Measurements from ENCODE around the gene EPOP.

- TF ChIP-seq CTCF (CRISPR knock-in tag; IDR thresholded peaks at IDR 0.05): no peak
- TF ChIP-seq RAD51 (IDR thresholded peaks at IDR 0.05; ENCODE audit: borderline replicate concordance): no peak
- TF ChIP-seq ZNF776 (CRISPR knock-in tag; IDR thresholded peaks at IDR 0.05): no peak
- no peak for TF ChIP-seq EP300 (IDR thresholded peaks at IDR 0.05; ENCODE audit: low read depth in 2 of 2, low read length in 2 of 2)
- no peak for TF ChIP-seq EP300 (CRISPR knock-in tag; IDR thresholded peaks at IDR 0.05; ENCODE audit: borderline replicate concordance)
- no peak for TF ChIP-seq ZZZ3 (CRISPR knock-in tag; IDR thresholded peaks at IDR 0.05; ENCODE audit: borderline replicate concordance)
- TF ChIP-seq ESRRA (CRISPR knock-in tag; IDR thresholded peaks at IDR 0.05; ENCODE audit: low read depth): no peak
- TF ChIP-seq, protein P1, sequence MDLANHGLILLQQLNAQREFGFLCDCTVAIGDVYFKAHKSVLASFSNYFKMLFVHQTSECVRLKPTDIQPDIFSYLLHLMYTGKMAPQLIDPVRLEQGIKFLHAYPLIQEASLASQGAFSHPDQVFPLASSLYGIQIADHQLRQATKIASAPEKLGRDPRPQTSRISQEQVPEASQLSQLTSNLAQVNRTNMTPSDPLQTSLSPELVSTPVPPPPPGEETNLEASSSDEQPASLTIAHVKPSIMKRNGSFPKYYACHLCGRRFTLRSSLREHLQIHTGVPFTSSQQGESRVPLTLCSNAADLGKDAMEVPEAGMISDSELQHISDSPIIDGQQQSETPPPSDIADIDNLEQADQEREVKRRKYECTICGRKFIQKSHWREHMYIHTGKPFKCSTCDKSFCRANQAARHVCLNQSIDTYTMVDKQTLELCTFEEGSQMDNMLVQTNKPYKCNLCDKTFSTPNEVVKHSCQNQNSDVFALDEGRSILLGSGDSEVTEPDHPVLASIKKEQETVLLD (CRISPR knock-in tag; IDR thresholded peaks at IDR 0.05; ENCODE audit: low read depth): no peak
- TF ChIP-seq EZH2 (conservative IDR thresholded peaks at IDR 0.05; ENCODE audit: low read depth, low read length): no peak
- TF ChIP-seq RAD21 (CRISPR knock-in tag; IDR thresholded peaks at IDR 0.05): no peak
- TF ChIP-seq ZNF274 (CRISPR knock-in tag; IDR thresholded peaks at IDR 0.05): no peak
These were observed 36.8 kb downstream of the EPOP start for GRCh38 chr17:38637951-38638350.
